NCI-H345 treated with DMSO at 0.1 percent for 48 hours (cell line): ENCODE measurements around the gene SLC25A12.

Source experiments
- DNase-seq: peaks from one replicate; lab custom pipeline; 2025; ENCODE audit not compliant: unreplicated experiment; lab: John Stamatoyannopoulos, UW

SLC25A12 gene

GRCh38 chr2:171889333-171889732 is 4.7 kb downstream of the SLC25A12 start:
- no peak for DNase-seq

- no peak for DNase-seq
These were observed 10.7 kb downstream of the SLC25A12 start for GRCh38 chr2:171883275-171883893.

GRCh38 chr2:171882089-171882769 is 11.8 kb downstream of the SLC25A12 start:
- DNase-seq = no peak

DNA sequence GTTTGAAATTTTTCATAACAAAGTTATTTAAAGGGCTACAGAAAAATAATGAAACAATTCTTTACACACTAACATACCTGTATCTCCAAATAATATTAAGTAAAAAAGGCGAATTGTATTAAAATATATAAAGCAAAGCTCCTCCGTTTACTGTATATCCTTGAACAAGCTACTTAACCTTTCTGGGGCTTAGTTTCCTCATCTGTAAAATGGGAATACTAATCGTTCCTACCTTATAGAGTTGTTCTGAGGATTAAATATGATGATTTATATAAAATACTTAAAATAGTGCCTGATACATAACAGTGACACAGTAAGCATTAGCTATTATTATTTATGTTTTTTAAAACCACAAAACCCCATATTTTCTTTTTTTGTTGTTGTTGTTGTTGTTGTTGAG is 13.3 kb downstream of the SLC25A12 start:
- no peak for DNase-seq

GRCh38 chr2:171879865-171880264 is 14.2 kb downstream of the SLC25A12 start:
- DNase-seq = no peak

GRCh38 chr2:171878481-171878993 is 15.5 kb downstream of the SLC25A12 start:
- DNase-seq = no peak

DNA sequence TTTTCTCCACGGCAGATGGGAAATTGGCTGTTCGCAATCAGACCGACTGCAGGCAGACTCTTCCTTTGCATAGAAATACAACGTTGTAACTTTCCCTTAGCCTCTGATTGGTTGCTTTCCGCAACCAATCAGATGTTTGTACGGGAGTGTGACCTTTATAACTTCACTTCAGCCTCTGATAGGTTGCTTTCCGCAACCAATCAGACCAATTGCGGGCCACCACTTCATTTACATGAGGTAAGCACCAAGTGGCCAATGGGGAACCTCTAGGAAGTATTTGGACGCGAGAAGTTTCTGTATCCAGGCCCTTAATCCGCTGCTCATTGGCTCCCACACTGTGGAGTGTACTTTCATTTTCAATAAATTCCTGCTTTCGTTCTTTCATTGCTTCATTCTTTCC is 19.1 kb downstream of the SLC25A12 start:
- DNase-seq = no peak

- DNase-seq = no peak
These were observed 19.5 kb downstream of the SLC25A12 start for GRCh38 chr2:171874517-171874916.

GRCh38 chr2:171864357-171864985 is 29.6 kb downstream of the SLC25A12 start:
- no peak for DNase-seq

GRCh38 chr2:171862501-171862900 is 31.5 kb downstream of the SLC25A12 start:
- DNase-seq = no peak

DNA sequence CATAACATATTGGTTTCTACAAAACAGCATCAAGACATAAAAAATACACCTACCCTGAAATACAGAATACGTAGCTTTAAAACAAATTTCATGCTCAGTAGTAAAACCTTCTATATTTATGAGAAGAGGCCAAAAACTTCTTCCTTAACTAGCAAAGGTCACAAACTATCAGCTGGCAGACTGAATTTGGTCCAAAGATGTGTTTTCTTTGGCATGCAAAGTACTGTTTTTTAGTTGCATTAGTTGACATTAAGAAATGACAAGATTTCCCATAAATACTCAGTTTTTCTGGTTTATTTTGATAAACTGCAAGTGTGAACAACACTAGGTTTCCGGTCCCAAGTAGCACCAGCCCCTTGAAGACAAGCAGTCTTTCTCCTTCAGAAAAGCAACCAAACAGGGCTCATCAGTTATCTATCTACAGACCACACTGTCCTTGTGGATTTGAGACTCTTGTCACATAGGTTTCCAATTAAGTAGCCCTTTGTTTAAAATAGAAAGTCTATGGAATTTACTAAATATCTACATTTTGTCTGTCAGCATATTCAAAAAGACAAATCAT is 35.6 kb downstream of the SLC25A12 start:
- DNase-seq = no peak

DNA sequence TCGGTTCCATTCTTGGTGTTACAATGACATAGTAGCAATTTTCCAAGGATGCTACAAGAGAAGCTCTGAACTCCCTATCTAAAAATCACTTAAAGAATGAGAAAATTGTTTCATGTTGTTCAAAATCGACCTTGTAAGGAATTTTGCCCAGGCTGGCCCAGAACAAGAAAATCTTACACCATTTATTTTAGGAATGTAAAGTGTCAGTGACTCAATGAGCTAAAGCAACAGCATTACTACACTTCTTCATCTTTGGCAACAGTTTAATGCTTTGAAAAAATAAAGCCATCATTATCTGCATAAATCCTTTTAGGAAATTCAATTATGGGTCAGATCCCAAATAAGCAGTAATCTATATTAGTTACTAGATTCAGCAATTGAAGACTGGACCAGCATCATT is 38.6 kb downstream of the SLC25A12 start:
- DNase-seq = no peak

DNA sequence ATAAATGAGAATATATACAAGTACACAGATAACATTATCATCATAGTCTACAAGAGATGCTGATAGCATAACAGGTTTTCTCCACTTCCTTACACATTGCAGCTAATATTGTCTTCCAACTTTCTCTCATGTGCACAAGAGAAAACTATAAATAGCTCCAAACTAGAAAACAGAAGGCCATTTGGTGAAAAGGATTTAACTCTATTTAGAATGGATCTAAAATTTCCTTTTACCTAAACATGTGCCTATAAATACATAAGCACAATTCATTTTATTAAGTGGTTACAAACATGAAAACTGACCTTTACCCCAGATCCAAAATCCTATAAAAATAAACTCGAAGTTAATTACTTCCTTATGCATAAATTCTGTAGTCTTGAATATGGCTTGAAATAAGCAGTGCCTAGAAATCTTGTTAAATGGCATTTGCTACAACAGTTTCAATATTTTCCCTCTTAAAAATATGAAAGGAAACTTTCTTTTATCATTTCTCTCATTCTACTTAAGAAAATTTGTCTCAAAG is 41.6 kb downstream of the SLC25A12 start:
- DNase-seq = no peak

DNA sequence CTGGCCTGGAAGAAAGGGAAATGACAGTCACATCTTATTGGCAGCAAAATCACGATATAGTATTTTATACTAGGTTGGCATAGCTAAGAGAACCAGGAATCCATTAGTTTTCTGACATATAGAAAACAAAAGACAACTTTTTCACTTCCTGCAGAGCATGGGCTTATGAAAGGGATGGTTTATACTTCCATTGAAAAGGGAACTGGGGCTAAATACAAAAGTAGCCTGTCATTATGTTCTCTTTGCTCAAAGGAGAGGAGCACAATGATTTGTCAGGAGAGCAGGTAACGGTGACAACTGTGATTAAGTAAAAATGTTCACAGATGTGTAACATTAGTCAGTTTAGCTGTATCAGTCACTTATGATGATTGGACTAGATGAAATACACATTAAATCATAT is 46.4 kb downstream of the SLC25A12 start:
- DNase-seq = no peak

DNA sequence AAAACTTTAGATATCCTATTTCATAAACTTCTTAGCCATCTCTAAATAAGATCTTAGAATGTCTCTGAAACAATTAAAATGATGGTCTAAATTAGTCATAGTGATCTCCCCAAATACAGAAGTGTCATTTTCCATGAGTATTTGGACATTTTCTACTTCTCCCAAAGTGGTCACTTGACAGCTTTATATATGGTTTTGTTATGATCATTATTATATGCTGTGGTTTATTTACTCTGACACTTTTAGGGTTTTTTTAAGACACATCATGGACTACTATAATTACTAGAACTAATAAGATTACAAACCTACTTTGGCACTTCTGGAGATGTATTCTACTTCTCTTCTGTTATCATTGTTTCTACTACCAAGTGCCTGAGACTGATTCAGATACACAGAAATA is 47.1 kb downstream of the SLC25A12 start:
- no peak for DNase-seq

- no peak for DNase-seq
These were observed 52.0 kb downstream of the SLC25A12 start for GRCh38 chr2:171841996-171842395.

- no peak for DNase-seq
These were observed 56.3 kb downstream of the SLC25A12 start for GRCh38 chr2:171837736-171838135.

- DNase-seq = no peak
These were observed 57.7 kb downstream of the SLC25A12 start for GRCh38 chr2:171836146-171836910.

DNA sequence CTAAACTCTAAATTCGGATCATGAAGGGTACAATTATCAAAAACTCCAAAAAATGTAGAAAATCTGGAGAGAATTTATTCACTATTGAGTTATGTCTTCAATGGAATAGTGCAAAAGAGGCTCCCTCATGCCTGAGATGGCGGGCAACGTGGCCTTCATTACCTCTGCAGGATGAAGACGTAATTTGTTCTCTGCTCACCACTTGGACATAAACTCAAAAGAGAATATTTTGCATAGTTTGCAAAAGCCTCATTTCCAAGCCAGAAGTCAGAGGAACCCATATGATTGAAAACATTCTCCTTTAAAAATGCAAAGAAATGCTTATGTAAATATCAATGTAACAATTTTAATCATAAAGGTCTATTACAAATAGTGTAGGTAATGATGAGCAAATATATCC is 58.7 kb downstream of the SLC25A12 start:
- DNase-seq = no peak

- no peak for DNase-seq
These were observed 59.8 kb downstream of the SLC25A12 start for GRCh38 chr2:171834286-171834685.

- no peak for DNase-seq
These were observed 61.6 kb downstream of the SLC25A12 start for GRCh38 chr2:171832489-171832888.
